NCI-H82 treated with DMSO at 0.1 percent for 48 hours (cell line): ENCODE data around the gene ZFAND2A.

ENCODE experiments used
- DNase-seq: peaks from one replicate; lab custom pipeline; 2025; ENCODE audit not compliant: unreplicated experiment; lab: John Stamatoyannopoulos, UW

The ZFAND2A gene

DNA sequence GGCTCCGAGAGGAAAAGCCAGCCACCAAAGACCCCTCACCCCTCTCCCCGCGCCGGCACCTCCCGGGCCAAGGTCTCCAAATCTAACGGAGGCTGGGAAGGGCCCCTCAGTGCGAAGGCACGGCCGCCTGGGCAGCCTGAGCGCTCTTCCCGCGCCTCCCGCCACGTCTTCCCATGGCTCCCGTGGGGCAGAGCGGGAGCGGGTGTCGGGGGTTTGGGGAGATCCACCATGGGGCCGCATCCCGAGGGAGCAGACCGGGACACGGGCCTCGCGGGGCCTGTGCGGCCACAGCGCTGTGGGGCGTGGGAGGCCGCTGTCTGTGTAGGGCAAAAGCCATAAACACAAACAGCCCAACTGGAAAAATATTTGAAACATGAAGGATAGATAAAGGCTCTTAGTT is 49.6 kb downstream of the ZFAND2A start:
- DNase-seq: no peak

DNA sequence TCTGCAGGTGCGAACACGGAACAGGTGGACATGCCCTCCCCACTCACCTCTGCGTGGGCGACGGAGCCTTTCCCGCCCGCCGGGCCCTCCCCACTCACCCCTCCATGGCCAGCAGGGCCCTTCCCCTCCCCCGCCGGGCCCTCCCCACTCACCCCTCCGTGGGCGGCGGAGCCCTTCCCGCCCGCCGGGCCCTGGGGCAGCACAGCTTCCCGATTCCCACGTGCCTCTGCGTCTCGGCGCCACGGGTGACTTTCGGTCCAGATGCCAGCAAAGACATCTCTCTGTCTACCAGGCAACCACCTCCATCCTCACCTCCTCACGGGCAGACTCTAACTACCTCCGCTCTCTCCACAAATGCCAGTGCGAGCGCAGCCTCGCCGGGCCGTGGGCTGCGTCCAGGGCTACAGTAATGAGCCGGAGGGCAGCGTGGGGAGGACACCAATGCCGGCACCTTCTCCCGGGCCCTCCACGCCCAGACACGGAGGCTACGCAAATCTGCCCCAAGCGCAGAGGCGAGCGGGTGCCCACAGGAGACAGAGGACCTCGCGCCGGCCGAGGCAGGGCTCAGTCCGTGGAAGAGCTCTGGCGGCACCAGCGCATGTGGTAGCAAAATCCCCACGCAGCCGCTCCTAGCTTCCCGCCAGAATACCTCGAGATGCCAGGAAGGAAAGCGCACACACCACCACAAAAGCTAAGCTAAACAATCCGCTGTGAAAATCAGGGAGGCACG is 50.2 kb downstream of the ZFAND2A start:
- DNase-seq: no peak

DNA sequence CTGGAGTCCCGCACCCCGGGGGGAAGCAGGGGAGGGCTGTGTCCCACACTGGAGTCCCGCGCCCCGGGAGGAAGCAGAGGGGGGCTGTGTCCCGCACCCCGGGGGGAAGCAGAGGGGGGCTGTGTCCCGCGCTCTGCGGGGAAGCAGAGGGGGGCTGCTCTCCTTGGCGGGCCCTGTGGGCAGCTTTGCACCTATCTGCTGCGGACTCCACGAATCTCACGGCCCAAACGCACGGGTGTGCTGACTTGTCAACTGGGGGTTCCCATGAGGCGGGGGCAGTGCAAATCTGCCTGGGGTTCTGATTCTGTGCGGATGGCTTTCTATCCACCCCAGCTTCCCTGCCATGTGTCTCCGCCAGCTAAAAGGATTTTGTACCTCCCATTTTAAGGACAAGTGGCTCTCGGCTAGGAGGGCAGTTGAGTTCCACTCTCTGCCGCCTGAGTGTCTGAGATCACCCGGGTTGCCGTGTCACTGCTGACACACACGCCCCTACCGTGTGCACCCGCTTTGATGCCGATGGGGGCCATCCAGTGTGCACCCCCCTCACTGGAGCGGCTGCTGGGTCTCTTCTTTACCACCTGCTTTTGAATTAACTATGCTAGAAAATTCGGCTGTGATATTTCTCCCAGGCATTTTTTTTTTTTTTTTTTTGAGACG is 51.6 kb downstream of the ZFAND2A start:
- peak; percentile 8 for DNase-seq

DNA sequence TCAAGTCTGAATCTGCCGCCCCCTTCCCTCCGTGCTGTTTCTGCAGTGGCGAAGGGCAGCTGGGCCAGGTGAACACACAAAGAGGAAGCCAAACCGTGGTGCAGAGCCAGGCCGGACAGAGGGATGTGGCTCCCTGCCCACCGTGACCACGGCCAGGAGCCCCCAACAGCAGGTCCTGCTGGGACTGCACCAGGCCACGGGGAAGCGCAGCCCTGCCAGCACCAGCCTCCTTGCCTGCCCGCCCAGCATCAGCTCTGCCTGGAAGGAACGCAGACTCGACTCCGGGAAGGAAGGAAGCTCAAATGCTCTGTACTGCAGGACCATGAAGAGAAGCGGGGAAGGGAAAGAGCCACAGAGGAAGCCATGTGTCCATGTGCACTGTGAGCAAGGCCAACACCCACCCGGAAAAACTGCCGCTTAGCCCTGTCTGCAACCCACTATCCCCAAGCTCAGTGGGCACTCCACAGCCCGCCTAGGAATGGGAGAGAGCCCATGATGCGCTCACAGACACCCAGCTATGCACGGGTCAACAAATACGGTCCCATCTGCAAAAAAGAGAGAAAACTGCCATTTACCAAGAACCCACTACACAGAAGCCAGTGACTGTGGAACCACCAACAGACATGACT is 53.1 kb downstream of the ZFAND2A start:
- DNase-seq: no peak

DNA sequence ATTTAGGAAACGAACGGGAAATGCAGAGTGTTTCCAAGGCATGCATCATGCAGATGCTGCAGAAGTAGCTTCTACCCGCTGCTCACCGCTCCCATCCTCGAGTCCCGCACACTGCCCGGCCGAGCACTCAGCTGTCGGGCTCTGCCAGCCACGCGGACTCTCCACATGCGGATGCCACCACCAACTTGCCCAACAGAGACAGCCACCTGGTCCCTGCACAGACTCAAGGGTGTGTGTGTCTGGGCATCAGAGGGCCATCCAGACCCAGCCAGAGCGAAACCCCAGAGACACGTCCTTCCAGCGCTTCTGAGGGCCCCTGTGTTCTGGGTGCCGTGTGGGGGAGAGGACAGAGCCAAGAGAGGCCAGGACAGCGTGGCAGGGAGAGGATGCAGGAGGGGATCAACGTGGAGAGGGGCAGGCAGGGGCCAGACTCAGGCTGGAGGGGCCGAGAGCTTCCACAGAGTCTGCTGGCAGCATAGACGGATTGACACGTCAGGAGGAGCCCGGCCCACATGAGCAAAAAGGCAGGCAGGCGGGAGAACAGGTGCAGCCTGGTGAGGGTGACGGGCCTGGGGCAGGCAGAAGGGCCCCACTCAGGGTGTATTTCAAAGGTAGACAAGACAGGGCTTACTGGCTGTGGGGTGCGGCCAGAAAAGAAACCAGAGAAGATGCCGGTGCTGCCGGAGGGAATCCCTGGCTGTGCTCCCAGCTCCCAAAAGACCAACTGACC is 53.8 kb downstream of the ZFAND2A start:
- DNase-seq: no peak

DNA sequence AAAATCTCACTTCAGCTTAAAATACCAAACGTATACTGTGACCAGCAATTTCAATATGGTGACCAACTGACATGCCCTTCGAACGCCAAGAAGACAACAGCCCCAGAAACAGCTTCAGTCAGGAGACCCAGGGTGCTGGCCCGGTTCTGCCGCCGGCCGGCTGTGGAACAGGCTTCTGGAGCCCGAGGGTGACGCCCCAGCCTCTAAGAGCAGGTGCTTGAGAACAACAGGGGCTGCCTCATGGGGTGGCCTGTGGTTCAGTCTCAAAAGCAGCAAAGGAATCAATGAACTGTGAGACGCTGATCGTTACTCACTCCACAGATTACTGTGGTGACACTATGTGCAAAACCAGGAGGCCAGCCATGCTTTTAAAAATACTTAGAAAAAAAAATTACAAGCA is 54.8 kb downstream of the ZFAND2A start:
- DNase-seq: no peak

DNA sequence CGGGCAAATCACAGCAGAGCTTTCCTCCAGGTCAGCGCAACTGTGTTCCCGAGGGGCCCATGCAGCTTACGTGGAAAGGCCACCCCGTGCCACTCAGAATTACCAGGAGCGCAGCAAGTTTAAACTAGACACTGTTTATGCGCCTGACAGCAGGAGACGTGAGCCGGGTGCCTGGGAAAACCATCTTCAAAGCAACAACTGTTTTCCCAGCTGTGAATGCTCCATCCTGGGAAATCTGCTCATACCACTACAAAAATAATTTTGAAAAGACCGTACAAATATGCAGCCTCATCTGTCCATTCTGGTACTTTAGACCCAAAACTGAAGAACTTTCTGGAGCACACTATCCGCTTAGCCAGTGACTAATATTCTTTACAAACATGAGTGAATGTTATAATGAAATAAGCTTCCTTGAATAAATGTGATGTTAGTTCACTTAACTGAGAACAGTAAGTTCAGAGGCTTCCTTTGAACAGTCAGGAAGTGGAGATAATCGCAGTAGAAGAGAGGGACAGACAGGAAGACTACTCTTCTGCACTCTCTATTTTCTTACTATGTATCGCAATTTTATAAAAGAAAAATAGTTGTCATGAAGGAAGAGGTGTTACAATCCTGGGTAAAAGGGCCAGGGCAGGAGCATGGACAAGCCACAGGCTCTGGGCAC is 55.3 kb downstream of the ZFAND2A start:
- DNase-seq: no peak

DNA sequence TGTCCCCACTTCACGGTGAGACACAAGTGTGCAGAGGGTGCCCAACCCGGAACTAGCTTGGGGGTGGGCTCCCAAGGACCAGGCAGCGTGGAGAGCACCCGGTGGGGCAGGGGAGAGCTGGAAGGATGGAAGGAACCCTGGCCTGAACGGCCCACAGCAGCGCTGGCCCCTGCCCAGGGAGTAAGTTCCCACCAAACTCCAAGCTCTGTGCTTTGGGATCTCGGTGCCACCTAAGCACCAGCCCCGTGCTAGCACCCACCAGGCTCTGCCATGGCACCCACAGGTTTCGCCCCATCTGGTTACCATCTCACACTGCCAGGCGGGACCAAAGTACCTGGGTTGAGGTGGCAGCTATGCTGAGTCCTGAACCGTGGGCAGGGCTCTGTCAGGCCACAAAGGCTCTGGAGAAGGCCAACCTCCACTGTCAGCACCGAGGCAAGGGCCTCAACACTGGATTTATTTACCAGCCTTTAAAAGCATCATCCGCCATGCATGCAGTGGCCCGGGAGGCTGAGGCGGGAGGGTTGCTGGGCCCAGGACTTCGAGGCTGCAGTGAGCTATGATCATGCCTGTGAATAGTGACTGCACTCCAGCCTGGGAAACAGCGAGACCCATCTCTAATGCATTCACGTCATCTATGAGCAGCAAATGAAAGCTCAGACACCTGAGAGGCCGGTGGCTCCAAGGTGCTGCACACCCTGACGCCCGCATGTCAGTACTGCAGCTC is 56.0 kb downstream of the ZFAND2A start:
- no peak for DNase-seq

DNA sequence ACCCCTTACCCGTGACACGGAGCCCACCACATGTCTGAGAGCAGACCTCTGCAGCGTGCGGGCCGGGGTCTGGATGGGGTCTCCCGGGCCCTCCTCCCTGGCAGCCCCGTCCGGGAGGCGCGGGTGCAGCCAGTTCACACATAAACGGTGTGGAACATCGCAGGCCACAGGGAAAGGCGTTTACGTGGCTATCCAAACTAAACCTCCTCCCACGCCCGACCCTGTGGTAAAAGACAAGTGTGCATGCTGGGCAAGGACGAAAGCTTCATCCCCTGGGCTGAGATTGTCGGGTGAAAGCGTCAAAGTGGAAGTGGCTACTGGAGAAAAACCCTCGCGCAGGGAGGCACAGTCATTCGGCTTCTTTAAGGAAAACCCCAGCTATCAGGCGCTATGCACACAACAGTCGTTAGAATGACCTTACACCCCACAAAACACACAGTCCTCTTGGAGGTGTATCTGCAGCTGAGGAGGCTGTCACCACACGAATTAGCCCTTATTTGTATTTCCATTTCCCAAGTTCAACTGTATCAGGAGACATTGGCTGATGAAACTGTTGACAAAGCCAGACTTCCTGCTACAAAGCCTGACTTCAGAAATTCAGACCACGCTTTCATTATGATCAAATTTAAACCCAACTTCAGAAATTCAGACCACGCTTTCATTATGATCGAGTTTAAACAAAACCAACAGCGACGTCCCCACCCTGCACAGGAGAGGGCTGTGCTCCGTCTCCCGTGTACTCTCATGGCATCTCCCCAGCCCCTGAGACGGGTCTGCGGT is 56.8 kb downstream of the ZFAND2A start:
- no peak for DNase-seq
